Brain microvascular endothelial cell (primary cell): ENCODE measurements around the gene IL25.
A peak's percentile ranks its signal among the peaks of the same experiment; 100 is the strongest.

Source experiments
- DNase-seq: peaks from one replicate; pipeline ENCODE4 v3.0.0-alpha.2; 2020
- H3K27ac ChIP-seq: fragments of 250-450 bp; sonication (Bioruptor Pico); 2 replicates; pipeline ENCODE4 v1.5.1; 2020; ENCODE audit warnings: mild to moderate bottlenecking, moderate library complexity
- H3K27me3 ChIP-seq: fragments of 250-450 bp; sonication (Bioruptor Pico); replicated peaks from 2 replicates; pipeline ENCODE4 v1.5.1; 2020; ENCODE audit warnings: mild to moderate bottlenecking
- H3K36me3 ChIP-seq: fragments of 250-450 bp; sonication (Bioruptor Pico); replicated peaks from 2 replicates; pipeline ENCODE4 v1.5.1; 2020; ENCODE audit warnings: mild to moderate bottlenecking
- H3K4me3 ChIP-seq: 2 replicates; pipeline ENCODE4 v1.5.1; 2011; ENCODE audit warnings: low read depth, mild to moderate bottlenecking, control low read depth, low read length, moderate library complexity
- in situ Hi-C: cut with HindIII; loops from 2 replicates; pipeline ENCODE4 v1.10.0; 2017; ENCODE audit warnings: low sequenced_read_pairs, low pct_ligation_motif_present
- TF ChIP-seq, protein P1 (sequence below): IDR thresholded peaks from 2 replicates; pipeline ENCODE4 v1.5.1; 2011; ENCODE audit warnings: low read depth, mild to moderate bottlenecking, moderate library complexity, low read length, control low read depth, inconsistent platforms; ENCODE audit errors: missing control alignments

Gene IL25

DNA sequence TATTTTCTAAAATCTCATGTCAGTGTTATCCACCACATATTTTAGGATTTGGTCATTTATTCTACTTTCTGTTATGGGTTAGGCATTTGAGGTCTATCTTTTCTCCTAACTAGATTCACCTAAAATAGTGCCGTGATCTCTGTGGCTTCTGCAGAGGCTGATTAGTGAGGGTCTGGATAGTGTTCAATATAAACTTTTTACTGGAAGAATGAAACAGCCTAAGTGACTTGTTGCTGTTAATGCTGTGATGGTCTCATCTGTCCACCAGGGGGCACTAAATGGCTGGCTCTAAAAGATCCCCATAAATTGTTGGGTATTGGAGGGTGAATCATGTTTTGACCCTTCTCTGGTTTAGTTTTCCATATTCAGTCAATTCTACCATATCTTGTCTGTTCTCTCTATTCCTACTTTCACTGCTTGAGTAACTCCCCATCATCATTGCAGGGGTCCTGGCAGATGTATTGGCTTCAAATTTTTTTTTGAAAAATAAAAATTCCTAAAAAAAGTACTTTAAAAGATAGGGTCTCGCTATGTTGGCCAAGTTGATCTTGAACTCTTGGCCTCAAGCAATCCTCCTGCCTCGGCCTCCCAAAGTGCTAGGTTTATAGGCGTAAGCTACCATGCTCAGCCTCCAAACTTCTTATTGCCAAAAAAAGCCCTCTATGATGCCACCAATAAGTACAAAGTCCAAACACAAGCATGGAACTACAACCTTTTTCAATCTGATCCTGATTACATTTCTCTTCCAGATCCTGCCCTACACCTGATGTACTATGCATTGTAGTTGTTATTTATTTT lies 44.5 kb upstream of the IL25 start:
- no peaks in the 10 kb centered on the region for H3K27me3 ChIP-seq
- in situ Hi-C loops: no loop called here
- H3K36me3 ChIP-seq: peaks cover 24% of the 10 kb centered on the region
- H3K27ac ChIP-seq: no peak overlapping the region
- TF ChIP-seq, protein P1, sequence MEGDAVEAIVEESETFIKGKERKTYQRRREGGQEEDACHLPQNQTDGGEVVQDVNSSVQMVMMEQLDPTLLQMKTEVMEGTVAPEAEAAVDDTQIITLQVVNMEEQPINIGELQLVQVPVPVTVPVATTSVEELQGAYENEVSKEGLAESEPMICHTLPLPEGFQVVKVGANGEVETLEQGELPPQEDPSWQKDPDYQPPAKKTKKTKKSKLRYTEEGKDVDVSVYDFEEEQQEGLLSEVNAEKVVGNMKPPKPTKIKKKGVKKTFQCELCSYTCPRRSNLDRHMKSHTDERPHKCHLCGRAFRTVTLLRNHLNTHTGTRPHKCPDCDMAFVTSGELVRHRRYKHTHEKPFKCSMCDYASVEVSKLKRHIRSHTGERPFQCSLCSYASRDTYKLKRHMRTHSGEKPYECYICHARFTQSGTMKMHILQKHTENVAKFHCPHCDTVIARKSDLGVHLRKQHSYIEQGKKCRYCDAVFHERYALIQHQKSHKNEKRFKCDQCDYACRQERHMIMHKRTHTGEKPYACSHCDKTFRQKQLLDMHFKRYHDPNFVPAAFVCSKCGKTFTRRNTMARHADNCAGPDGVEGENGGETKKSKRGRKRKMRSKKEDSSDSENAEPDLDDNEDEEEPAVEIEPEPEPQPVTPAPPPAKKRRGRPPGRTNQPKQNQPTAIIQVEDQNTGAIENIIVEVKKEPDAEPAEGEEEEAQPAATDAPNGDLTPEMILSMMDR: peak; percentile 86
- DNase-seq: peak; percentile 69
- H3K4me3 ChIP-seq: no peak overlapping the region

DNA sequence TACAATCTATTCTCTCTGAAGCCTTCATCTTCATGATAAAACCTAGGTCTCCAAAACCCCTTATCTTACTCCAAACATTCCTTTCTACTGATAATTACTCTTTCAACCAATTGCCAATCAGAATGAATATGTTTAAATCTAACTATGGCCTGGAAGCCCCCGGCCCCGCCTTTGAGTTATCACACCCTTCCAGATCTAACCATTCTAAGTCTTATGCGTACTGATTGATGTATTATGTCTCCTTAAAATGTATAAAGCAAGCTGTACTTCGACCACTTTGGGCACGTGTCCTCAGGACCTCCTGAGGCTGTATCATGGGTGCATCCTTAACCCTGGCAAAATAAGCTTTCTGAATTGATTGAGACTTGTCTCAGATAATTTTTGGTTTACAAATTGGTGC lies 37.0 kb upstream of the IL25 start:
- TF ChIP-seq, protein P1: no peak
- in situ Hi-C loops: no loop called here
- Histone ChIP-seq H3K4me3 (no peak overlapping the region), H3K36me3 (no peaks in the 10 kb centered on the region), H3K27me3 (no peaks in the 10 kb centered on the region), H3K27ac (no peak overlapping the region)
- no peak for DNase-seq

DNA sequence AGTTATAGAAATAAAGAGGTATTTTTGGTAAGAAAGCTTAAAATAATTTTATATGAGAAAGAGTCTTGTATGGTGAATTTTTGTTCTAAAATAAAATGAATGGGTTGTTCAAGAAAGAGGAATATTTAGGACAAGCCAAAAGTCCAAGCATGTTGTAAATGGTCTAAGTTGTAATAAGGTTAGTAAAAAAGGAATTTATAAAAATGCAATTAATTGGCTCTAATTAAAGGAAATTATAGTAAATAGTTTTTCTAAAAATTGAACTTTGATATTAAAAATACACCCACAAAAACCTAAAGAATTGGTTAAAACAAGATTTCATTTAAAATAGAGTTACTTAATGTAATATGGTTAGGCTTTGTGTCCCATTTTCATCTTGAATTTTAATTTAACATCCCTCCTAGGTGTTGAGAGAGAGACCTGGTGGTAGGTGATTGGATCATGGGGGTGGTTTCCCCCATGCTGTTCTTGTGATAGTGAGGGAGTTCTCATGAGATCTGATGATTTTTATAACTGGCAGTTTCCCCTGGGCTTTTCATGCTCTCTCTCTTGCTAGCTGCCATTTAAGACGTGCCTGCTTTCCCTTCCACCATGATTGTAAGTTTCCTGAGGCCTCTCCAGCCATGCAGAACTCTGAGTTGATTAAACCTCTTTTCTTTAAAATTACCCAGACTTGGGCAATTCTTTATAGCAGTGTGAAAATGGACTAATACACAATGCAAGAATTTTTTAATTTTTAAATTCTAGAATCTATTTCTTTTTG lies 32.9 kb upstream of the IL25 start:
- no peak overlapping the region for H3K27ac ChIP-seq
- no peak for DNase-seq
- H3K4me3 ChIP-seq: no peak overlapping the region
- H3K36me3 ChIP-seq: no peaks in the 10 kb centered on the region
- no peaks in the 10 kb centered on the region for H3K27me3 ChIP-seq
- in situ Hi-C loops: no loop called here
- TF ChIP-seq, protein P1: no peak

DNA sequence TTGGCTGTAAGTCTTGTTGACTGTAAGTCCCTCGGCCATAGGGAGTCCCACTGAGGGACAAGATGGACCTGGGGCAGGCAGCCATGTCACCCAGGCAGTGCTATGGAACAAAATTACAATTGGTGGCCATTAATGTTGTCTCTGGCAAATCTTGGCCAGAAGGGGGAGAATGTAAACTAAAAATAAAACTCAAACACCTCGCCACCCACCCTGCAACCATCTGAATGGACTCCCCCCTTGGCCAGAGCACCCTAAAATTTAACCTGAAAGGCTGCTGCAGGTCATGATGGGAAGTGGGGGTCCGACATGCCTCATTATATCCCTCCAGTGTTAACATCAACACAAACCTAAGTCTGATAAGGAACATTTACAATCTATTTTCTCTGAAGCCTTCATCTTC lies 28.1 kb upstream of the IL25 start:
- no peak for DNase-seq
- TF ChIP-seq, protein P1: peak; percentile 26
- in situ Hi-C loops: no loop called here
- H3K27me3 ChIP-seq: no peaks in the 10 kb centered on the region
- H3K4me3 ChIP-seq: no peak overlapping the region
- no peaks in the 10 kb centered on the region for H3K36me3 ChIP-seq
- no peak overlapping the region for H3K27ac ChIP-seq

DNA sequence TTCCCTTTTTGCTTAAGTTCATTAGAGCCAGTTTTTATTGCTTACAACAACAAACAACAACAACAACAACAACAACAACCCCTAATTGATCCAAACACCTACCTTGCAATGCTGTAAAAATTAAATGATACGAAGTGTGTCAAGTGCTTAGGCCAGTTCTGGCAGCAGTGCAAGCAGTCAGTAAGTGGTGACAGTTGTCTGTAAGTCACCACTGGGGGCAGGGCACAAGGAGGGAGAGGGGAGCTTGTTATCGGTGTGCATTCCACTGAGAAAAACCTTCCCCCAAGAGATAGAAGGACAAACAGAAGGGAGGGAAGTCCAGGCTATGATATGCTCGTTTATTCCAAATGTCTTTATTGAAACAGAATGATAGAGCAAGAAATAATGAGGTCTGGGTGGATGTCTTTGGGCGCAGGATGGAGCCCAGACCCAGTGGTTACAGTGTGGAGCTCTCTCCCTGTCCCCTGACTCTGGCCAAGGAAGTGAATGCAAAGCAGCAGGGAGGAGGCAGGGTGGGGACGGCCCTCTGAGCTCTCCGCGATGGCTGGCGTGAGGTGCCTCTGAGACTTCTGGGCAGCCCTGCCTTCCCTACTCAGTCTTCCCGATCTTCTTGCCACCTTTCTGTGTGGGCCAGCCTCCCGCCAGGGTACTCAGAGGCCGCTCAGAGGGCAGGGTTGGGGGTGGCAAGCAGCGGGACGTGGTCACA lies 26.5 kb upstream of the IL25 start:
- in situ Hi-C loops: no loop called here
- DNase-seq: no peak
- H3K27ac ChIP-seq: no peak overlapping the region
- H3K27me3 ChIP-seq: no peaks in the 10 kb centered on the region
- TF ChIP-seq, protein P1: no peak
- H3K4me3 ChIP-seq: no peak overlapping the region
- no peaks in the 10 kb centered on the region for H3K36me3 ChIP-seq
